Endothelial cell of umbilical vein (primary cell): ENCODE results near the gene VSIG10L2. TPM values are rescaled to one million over a fixed set of nuclear protein-coding genes. Genes with fewer than 3 reads are reported as not detected.

Experiments
- BruUV-seq: library from RNA; stranded (reverse); fragments of 400-500 nt; replicated peaks from 2 replicates; lab custom pipeline; 2021; lab: Mats Ljungman, UMichigan
- CTCF ChIA-PET: fragments of 300-600, 350-600 bp; sonication (Branson Sonifier 250); formaldehyde crosslinking; loops from one replicate; lab custom pipeline; 2021; ENCODE audit warnings: antibody characterized with exemption, inconsistent platforms; lab: Charles Lee
- POLR2A ChIA-PET: fragments of 300-600, 350-600 bp; sonication (Branson Sonifier 250); formaldehyde crosslinking; loops from one replicate; lab custom pipeline; 2021; ENCODE audit warnings: antibody characterized with exemption, inconsistent platforms; lab: Charles Lee
- DNase-seq: peaks from one replicate; pipeline ENCODE4 v3.0.0-alpha.2; 2011; ENCODE audit warnings: low read depth, low spot score
- FAIRE-seq: peaks from 2 replicates; lab custom pipeline; 2011; peaks lifted over from hg19 to GRCh38; lab: Jason Lieb, UNC
- H2AFZ ChIP-seq: 2 replicates; pipeline ENCODE4 v1.6.0; 2012; ENCODE audit warnings: low read depth, low read length, control low read depth, inconsistent platforms
- H3K27ac ChIP-seq: 2 replicates; pipeline ENCODE4 v1.5.1; 2011; ENCODE audit warnings: low read depth, mild to moderate bottlenecking, control low read depth, low read length, moderate library complexity; ENCODE audit not compliant: insufficient read depth
- H3K27me3 ChIP-seq, 2 experiments: 2 replicates each; pipeline versions ENCODE4 v1.6.0 to v1.6.1; 2011; ENCODE audit warnings: low read length in 2 of 2, mixed read lengths in 1 of 2; ENCODE audit not compliant: control insufficient read depth in 2 of 2, insufficient read depth in 2 of 2
- H3K36me3 ChIP-seq, 2 experiments: 2 replicates in 1 of 2; 3 replicates in 1 of 2; pipeline ENCODE4 v1.5.1; 2011; ENCODE audit warnings: low read length in 2 of 2, mild to moderate bottlenecking in 1 of 2, moderate library complexity in 1 of 2; ENCODE audit not compliant: control insufficient read depth in 2 of 2, insufficient read depth in 2 of 2; ENCODE audit errors: extremely low read depth in 1 of 2
- H3K4me1 ChIP-seq: 3 replicates; pipeline ENCODE4 v1.5.1; 2011; ENCODE audit warnings: mild to moderate bottlenecking, low read length; ENCODE audit not compliant: control insufficient read depth, insufficient read depth; ENCODE audit errors: extremely low read depth
- H3K4me2 ChIP-seq: 2 replicates; pipeline ENCODE4 v1.6.1; 2011; ENCODE audit warnings: low read length, control low read depth, mixed read lengths; ENCODE audit not compliant: insufficient read depth
- H3K4me3 ChIP-seq, 3 experiments: fragments of 200-600 bp in 1 of 3; sonication (generic), shearing (Covaris generic) in 1 of 3; replicated peaks in 1 of 3; 2 replicates each; pipeline ENCODE4 v1.5.1; 2011 to 2016; ENCODE audit warnings: control low read depth in 3 of 3, low read length in 3 of 3, mild to moderate bottlenecking in 2 of 3, inconsistent platforms in 1 of 3, low read depth in 1 of 3, moderate library complexity in 1 of 3; ENCODE audit not compliant: insufficient read depth in 1 of 3
- H3K79me2 ChIP-seq: 2 replicates; pipeline ENCODE4 v1.6.0; 2012; ENCODE audit warnings: low read length, inconsistent platforms; ENCODE audit not compliant: control insufficient read depth, insufficient read depth
- H3K9ac ChIP-seq: replicated peaks from 2 replicates; pipeline ENCODE3; 2011; ENCODE audit warnings: low read length, control low read depth; ENCODE audit not compliant: insufficient read depth; ENCODE audit errors: extremely low read depth
- H3K9me1 ChIP-seq: replicated peaks from 3 replicates; pipeline ENCODE4 v1.6.0; 2011; ENCODE audit warnings: mild to moderate bottlenecking, low read length; ENCODE audit not compliant: control insufficient read depth, insufficient read depth; ENCODE audit errors: extremely low read depth
- H3K9me3 ChIP-seq: replicated peaks from 2 replicates; pipeline ENCODE4 v1.5.1; 2012; ENCODE audit warnings: low read length, inconsistent platforms; ENCODE audit not compliant: control insufficient read depth, insufficient read depth
- H4K20me1 ChIP-seq: replicated peaks from 2 replicates; pipeline ENCODE3; 2011; ENCODE audit warnings: mild to moderate bottlenecking, low read length; ENCODE audit not compliant: control insufficient read depth, insufficient read depth; ENCODE audit errors: extremely low read depth
- CTCF ChIP-seq, 2 donors: IDR thresholded peaks; 1 replicate in 1 of 2; 2 replicates in 1 of 2; pipeline ENCODE4 v1.5.1; 2011; ENCODE audit warnings: low read length in 2 of 2, mild to moderate bottlenecking in 2 of 2, moderate library complexity in 2 of 2, control low read depth in 1 of 2, inconsistent platforms in 1 of 2, low read depth in 1 of 2; ENCODE audit not compliant: insufficient read depth in 1 of 2; ENCODE audit errors: extremely low read depth in 1 of 2
- EZH2 ChIP-seq: IDR thresholded peaks from 2 replicates; pipeline ENCODE4 v1.6.1; 2012; ENCODE audit warnings: borderline replicate concordance, low read depth, mild to moderate bottlenecking, moderate library complexity, low read length, inconsistent platforms; ENCODE audit not compliant: severe bottlenecking
- FOS ChIP-seq: IDR thresholded peaks from 2 replicates; pipeline ENCODE4 v1.6.1; 2011; ENCODE audit warnings: mild to moderate bottlenecking, low read length, moderate library complexity, borderline replicate concordance; ENCODE audit not compliant: insufficient read depth
- GATA2 ChIP-seq: IDR thresholded peaks from 2 replicates; pipeline ENCODE4 v1.7.0; 2011; ENCODE audit warnings: low read depth, mild to moderate bottlenecking, moderate library complexity, mixed read lengths, low read length; ENCODE audit not compliant: insufficient read length, insufficient read depth
- JUN ChIP-seq: IDR thresholded peaks from 2 replicates; pipeline ENCODE4 v1.6.1; 2011; ENCODE audit warnings: borderline replicate concordance, low read depth; ENCODE audit not compliant: insufficient read length, insufficient read depth
- MAX ChIP-seq: IDR thresholded peaks from 2 replicates; pipeline ENCODE4 v1.6.1; 2011; ENCODE audit not compliant: insufficient read depth, insufficient read length
- MYC ChIP-seq: IDR thresholded peaks from one replicate; pipeline ENCODE4 v1.6.1; 2011; ENCODE audit warnings: mild to moderate bottlenecking, low read depth, low read length
- POLR2A ChIP-seq: IDR thresholded peaks from 2 replicates; pipeline ENCODE4 v1.6.1; 2012; ENCODE audit warnings: low read depth, mild to moderate bottlenecking, control low read depth, low read length
- POLR2AphosphoS5 ChIP-seq: IDR thresholded peaks from 2 replicates; pipeline ENCODE4 v1.6.1; 2012; ENCODE audit warnings: low read depth, mild to moderate bottlenecking, control low read depth, low read length, moderate library complexity; ENCODE audit not compliant: insufficient read depth
- dilution Hi-C: fragments of 300-500 bp; cut with MboI; formaldehyde crosslinking; loops from one replicate; pipeline ENCODE4 v1.15.0; 2019; ENCODE audit warnings: low sequenced_read_pairs; ENCODE audit not compliant: extremely low pct_ligation_motif_present
- intact Hi-C: fragments of 100-400 bp; cut with micrococcal nuclease; formaldehyde crosslinking; loops from one replicate; pipeline ENCODE4 v1.10.0; 2022
- polyA plus RNA-seq, 4 experiments: library from polyadenylated mRNA; depleted of rRNA in 3 of 4; stranded (reverse) in 3 of 4; unstranded in 1 of 4; fragments of >200 nt; gene quantifications; 2 replicates each; pipeline versions ENCODE4 v1.2.1 to v1.2.3, GENCODE V29; 2011 to 2012; ENCODE audit warnings: missing spikeins in 1 of 4
- total RNA-seq: library from RNA; stranded (reverse); gene quantifications from 2 replicates; pipeline ENCODE4 v1.2.3, GENCODE V29; 2021

The VSIG10L2 gene
- total and polyA plus RNA-seq, 2 donors (not counting 3 experiments of a cell fraction or from before 2014, with no cell fraction given), result not detected

GRCh38 chr11:125918140-125918840, 27.6 kb upstream of the VSIG10L2 start:
- H3K79me2 ChIP-seq, result no peaks in the 10 kb centered on the region
- H3K9me1 ChIP-seq, result no peaks in the 10 kb centered on the region
- dilution Hi-C loops (no loop called here), intact Hi-C loops (no loop called here)
- H4K20me1 ChIP-seq, result no peaks in the 10 kb centered on the region
- no peak overlapping the region for H2AFZ ChIP-seq
- H3K36me3 ChIP-seq, result no peaks in the 10 kb centered on the region
- H3K4me2 ChIP-seq, result no peak overlapping the region
- CTCF ChIA-PET, result interaction anchor here (0.7 to 3.1 kb wide), 5 partner anchors 11 to 647 kb away, joined by 3 to 8 read pairs (median 3); no protein-coding TSS in a partner anchor
- TF ChIP-seq FOS (no peak), POLR2AphosphoS5 (no peak), POLR2A (no peak), JUN (no peak), CTCF (IDR thresholded peaks at IDR 0.05; ENCODE audit: extremely low read depth in 1 of 2, insufficient read depth in 1 of 2, low read depth in 1 of 2, low read length in 2 of 2) (no peak), MYC (no peak), GATA2 (no peak), MAX (no peak), EZH2 (no peak)
- H3K27me3 ChIP-seq, result peaks cover 0 to 8% of the 10 kb centered on the region in 2 experiments
- DNase-seq (no peak), FAIRE-seq (no peak)
- no peaks in the 10 kb centered on the region for H3K4me1 ChIP-seq
- POLR2A ChIA-PET, result no interaction called here
- H3K4me3 ChIP-seq, result no peak overlapping the region
- H3K9ac ChIP-seq, result no peak overlapping the region
- H3K9me3 ChIP-seq, result no peaks in the 10 kb centered on the region
- BruUV-seq, result no TSS peak
- no peak overlapping the region for H3K27ac ChIP-seq
